ENCODE data around the gene NUDT22. TPM values are rescaled to one million over a fixed set of nuclear protein-coding genes. Genes with fewer than 3 reads are reported as not detected.

NUDT22 gene
- total and polyA plus RNA-seq, 2 of the 8 experiments (the other 6 are each of a cell fraction or from before 2014, with no cell fraction given): 43.4 to 69.0 TPM

DNA sequence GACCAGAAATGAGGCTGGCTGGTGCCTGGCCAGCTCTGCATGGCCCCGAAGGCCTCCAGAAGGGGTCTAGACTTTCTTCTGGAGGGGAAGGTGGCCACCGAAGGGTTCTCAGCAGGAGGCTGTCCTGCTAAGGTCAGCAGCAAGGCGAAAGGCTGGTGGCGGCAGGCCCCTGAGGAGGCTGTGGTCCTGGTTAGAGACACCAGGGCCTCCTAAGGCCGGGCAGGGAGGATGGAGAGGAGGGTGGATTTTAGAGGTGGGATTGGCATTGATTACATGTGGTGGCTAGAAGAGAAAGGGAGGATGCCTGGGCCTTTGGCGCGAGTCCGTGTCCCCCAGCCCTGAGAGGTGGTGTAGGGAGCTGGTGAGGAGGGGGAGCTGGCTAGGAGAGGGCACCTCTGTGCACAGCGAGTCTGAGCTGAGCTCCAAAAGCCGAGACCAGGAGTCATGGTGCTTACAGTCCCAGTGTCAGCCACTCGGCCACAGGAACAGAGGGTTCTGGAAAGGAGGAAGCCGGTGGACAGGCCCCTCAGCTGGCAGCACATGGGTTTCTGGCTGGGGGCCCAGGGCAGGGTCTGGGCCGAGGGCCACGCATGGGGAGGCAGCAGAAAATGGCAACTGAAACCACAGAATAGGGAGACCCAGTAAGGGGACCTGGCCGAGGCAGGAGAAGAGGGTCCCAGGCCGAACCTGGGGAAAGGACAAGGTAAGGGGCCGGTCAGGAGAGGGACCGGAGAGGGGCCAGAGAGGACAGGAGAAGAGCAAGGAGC lies 17.1 kb upstream of the NUDT22 start (continued):
- no peak for TF ChIP-seq CTBP2 (IDR thresholded peaks at IDR 0.05; ENCODE audit: borderline replicate concordance, insufficient read depth, insufficient read length, low read length)
- TF ChIP-seq MAFK (IDR thresholded peaks at IDR 0.05; ENCODE audit: low read depth, low read length): no peak
- no peak for TF ChIP-seq TCF12 (IDR thresholded peaks at IDR 0.05; ENCODE audit: low read depth, low read length)

Data from H1 (cell line).